ENCODE data around the gene STK39.
A peak's percentile ranks its signal among the peaks of the same experiment; 100 is the strongest.

Gene STK39

GRCh38 chr2:168182550-168183249 lies 64.7 kb downstream of the STK39 start:
- DNase-seq (ENCODE audit: low spot score) = no peak

- DNase-seq (ENCODE audit: low spot score) = no peak
Measured at GRCh38 chr2:168181825-168182224, 65.6 kb downstream of the STK39 start.

- peak; percentile 80 for DNase-seq (ENCODE audit: low spot score)
Measured at GRCh38 chr2:168180914-168181313, 66.5 kb downstream of the STK39 start.

- peak; percentile 33 for DNase-seq (ENCODE audit: low spot score)
Measured at GRCh38 chr2:168180483-168180882, 66.9 kb downstream of the STK39 start.

GRCh38 chr2:168179592-168179991 lies 67.8 kb downstream of the STK39 start:
- DNase-seq (ENCODE audit: low spot score) = no peak

GRCh38 chr2:168178520-168179324 lies 68.7 kb downstream of the STK39 start:
- peak; percentile 54 for DNase-seq (ENCODE audit: low spot score)

- DNase-seq (ENCODE audit: low spot score) = no peak
Measured at GRCh38 chr2:168176402-168176801, 71.0 kb downstream of the STK39 start.

- no peak for DNase-seq (ENCODE audit: low spot score)
Measured at GRCh38 chr2:168175469-168175868, 71.9 kb downstream of the STK39 start.

- no peak for DNase-seq (ENCODE audit: low spot score)
Measured at GRCh38 chr2:168174756-168175155, 72.6 kb downstream of the STK39 start.

- no peak for DNase-seq (ENCODE audit: low spot score)
Measured at GRCh38 chr2:168172071-168172470, 75.3 kb downstream of the STK39 start.

- DNase-seq (ENCODE audit: low spot score) = no peak
Measured at GRCh38 chr2:168171059-168171762, 76.2 kb downstream of the STK39 start.

- no peak for DNase-seq (ENCODE audit: low spot score)
Measured at GRCh38 chr2:168169097-168169745, 78.2 kb downstream of the STK39 start.

- DNase-seq (ENCODE audit: low spot score) = no peak
Measured at GRCh38 chr2:168167511-168168263, 79.7 kb downstream of the STK39 start.

- no peak for DNase-seq (ENCODE audit: low spot score)
Measured at GRCh38 chr2:168166902-168167510, 80.4 kb downstream of the STK39 start.

GRCh38 chr2:168165985-168166901 lies 81.2 kb downstream of the STK39 start:
- no peak for DNase-seq (ENCODE audit: low spot score)

- DNase-seq (ENCODE audit: low spot score) = no peak
Measured at GRCh38 chr2:168165397-168165796, 82.0 kb downstream of the STK39 start.

GRCh38 chr2:168160897-168161296 lies 86.5 kb downstream of the STK39 start:
- no peak for DNase-seq (ENCODE audit: low spot score)

GRCh38 chr2:168159754-168160585 lies 87.4 kb downstream of the STK39 start:
- no peak for DNase-seq (ENCODE audit: low spot score)

- DNase-seq (ENCODE audit: low spot score) = no peak
Measured at GRCh38 chr2:168158586-168158985, 88.8 kb downstream of the STK39 start.

Data from globus pallidus (tissue), 1 donor.